Measurements from ENCODE around the gene HP1BP3. TPM values are rescaled to one million over a fixed set of nuclear protein-coding genes. Genes with fewer than 3 reads are reported as not detected.

The HP1BP3 gene, protein sequence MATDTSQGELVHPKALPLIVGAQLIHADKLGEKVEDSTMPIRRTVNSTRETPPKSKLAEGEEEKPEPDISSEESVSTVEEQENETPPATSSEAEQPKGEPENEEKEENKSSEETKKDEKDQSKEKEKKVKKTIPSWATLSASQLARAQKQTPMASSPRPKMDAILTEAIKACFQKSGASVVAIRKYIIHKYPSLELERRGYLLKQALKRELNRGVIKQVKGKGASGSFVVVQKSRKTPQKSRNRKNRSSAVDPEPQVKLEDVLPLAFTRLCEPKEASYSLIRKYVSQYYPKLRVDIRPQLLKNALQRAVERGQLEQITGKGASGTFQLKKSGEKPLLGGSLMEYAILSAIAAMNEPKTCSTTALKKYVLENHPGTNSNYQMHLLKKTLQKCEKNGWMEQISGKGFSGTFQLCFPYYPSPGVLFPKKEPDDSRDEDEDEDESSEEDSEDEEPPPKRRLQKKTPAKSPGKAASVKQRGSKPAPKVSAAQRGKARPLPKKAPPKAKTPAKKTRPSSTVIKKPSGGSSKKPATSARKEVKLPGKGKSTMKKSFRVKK
- total RNA-seq = 204 and 215 TPM in 2 replicates

DNA sequence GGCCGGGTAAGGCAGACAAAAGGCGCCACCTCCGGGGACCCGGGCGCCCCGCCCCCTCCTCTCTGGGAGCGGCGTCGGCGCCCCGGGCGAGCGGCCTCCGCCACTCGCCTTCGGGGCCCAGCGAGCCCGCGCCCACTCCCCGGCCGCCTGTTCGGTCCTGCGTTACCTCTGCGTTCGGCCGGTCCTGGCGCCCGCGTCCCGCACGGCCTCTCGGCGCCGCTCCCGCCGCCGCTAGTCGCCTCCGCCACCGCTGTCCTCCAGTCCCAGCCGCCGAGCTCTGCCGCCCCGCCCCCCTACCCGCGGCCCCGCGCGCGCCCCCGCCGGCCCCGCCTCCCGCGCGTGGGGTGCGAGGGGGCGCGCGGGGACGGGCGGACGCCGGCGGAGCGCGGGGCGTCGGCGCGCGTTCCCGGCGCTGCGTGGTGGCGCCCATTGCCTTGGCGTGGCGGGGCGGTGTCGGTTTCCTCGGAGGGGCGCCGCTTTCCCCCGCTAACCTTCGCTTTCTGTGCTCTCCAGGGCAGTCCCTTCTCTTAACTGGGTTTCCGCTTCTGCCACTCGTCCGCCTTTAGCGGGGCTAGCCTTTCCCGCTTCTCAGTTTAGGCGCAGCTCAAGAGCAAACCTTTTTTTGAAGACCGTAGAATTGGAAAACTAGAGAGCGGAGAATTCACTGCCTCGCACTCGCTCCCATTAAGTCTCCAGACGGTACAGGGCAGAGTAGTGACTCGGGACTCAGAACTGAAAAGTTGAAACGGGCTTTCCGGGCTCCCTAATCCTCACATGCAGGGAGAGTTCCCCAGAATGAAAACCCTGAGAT, at the start of gene HP1BP3:
Gene HP1BP3, minus strand, starts transcription at position 279 of the 811 bp plus-strand sequence. CDS start 6,867 bp downstream, outside the sequence.

DNA sequence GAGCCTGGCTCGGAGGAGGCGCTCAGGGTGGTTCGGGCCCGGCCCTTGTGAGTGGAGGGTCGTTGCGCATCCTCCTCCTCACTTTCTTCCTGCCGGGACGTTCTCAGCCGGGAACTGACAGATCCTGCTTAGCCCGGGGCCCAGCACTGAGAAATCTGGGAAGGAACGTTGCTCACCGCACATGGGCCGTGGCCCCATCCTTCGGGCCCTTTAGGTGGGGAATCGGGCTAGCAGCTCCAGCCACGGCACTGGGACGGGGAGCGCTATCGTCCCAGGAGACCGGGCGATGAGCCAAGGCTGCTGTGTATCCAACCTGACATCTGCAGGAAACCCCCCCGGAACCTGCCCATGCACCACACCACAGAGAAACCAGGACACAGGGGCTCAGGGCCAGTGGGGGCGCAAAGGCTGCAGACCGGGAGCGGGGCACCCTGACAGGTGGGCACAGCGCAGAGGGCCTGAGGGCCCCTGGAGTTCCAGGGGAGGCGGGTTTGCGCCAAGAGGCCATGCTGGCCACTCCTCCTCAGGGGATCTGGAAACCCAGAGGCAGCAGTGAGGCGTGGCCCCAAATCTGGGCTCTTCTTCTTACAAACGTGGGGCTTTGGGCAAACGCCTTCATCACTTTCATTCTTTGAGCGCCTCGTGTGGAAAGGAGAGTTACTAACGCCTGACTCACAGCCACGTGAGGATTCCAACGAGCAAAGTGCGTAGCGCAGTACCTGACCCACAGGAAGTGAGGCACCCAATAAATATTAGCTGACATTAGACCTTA, 54.3 kb downstream of the HP1BP3 start, which contains the start of gene SH2D5:
Gene SH2D5, minus strand, starts transcription at position 116 of the 772 bp plus-strand sequence. CDS start 4,659 bp downstream, outside the sequence.

DNA sequence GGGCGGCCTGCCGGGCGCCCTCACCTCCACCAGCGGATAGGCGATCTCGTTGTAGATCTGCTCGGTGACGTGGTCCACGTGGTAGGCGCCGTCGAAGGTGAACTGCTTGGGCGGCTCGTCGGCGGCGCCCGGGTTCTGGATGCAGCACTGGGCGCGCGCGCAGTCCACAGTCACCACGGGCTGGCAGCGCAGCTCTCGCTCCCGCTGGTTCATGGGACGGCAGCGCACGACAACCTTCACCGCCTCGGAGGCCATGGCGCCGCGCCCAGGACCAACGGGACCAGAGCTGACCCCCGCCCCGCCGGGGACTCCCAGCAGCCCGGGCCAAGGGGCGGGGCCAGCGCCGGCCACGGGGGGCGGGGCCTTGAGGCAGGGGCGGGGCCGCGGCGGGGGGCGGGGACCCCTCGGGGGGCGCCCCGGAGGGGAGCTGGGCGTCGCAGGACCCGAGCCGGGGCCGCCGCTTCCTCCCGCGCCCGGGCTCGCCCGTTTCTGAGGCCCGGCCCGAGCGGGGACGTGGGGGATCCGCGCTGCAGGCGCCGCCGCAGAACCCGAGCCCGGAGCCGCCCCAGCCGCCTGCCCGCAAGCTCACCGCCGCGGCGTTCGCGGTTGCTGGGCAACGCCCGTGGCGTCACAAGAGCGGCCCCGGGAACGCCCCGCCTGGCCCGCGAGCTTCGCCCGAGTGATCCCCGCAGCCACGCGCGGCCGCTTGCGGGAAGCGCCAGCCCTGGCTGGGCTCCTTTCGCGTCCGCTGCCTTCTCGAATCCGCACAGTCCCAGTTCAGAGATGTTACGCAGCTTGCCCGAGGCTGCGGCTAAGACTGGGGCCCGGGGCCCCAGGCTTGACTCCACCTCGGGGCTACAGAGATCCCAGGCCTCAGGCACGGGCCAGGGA, 69.4 kb downstream of the HP1BP3 start, which contains the start of gene KIF17:
Gene KIF17, minus strand, starts transcription at position 556 of the 891 bp plus-strand sequence. Its CDS starts 301 bp downstream, at position 255.

Other genes starting within 250 kb of the HP1BP3 start
- under 0.01 TPM in 1 of 2 replicates, not detected in the other for gene FAM43B, start 234.7 kb downstream of the HP1BP3 start, total RNA-seq
- 0.66 and 2.0 TPM in 2 replicates for gene CDA, start 198.2 kb downstream of the HP1BP3 start, total RNA-seq
- 52.7 and 55.7 TPM in 2 replicates for gene PINK1, start 153.8 kb downstream of the HP1BP3 start, total RNA-seq
- 222 and 372 TPM in 2 replicates for gene DDOST, start 125.9 kb downstream of the HP1BP3 start, total RNA-seq
- 1.6 and 2.6 TPM in 2 replicates for gene KIF17, start 69.3 kb downstream of the HP1BP3 start, total RNA-seq
- gene SH2D5, start 54.6 kb downstream of the HP1BP3 start, total RNA-seq = 6.7 and 13.8 TPM in 2 replicates

Data from placental pericyte (primary cell).